H9 (cell line): Measurements from ENCODE around the gene ANGPT4. TPM values are rescaled to one million over a fixed set of nuclear protein-coding genes. Genes with fewer than 3 reads are reported as not detected.

Experiments
- DNase-seq: peaks from one replicate; pipeline ENCODE4 v3.0.0-alpha.2; 2017
- H2AFZ ChIP-seq: one replicate; pipeline ENCODE4 v1.6.1; 2013; ENCODE audit warnings: mild to moderate bottlenecking, low read length, control low read depth, moderate library complexity
- H2AK5ac ChIP-seq: 2 replicates; pipeline ENCODE4 v1.6.1; 2013; ENCODE audit warnings: low read length, control low read depth, mixed read lengths; ENCODE audit not compliant: insufficient read length
- H2BK120ac ChIP-seq: one replicate; pipeline ENCODE4 v1.6.1; 2013; ENCODE audit warnings: low read depth, mild to moderate bottlenecking, low read length, control low read depth, inconsistent platforms; ENCODE audit not compliant: poor library complexity, severe bottlenecking
- H2BK12ac ChIP-seq: 2 replicates; pipeline ENCODE4 v1.6.1; 2013; ENCODE audit warnings: low read length, control low read depth, mixed read lengths, low read depth; ENCODE audit not compliant: insufficient read length
- H2BK15ac ChIP-seq: 2 replicates; pipeline ENCODE4 v1.6.1; 2013; ENCODE audit warnings: low read depth, low read length, control low read depth
- H2BK20ac ChIP-seq: one replicate; pipeline ENCODE4 v1.6.1; 2013; ENCODE audit warnings: low read depth, mild to moderate bottlenecking, low read length, control low read depth, inconsistent platforms; ENCODE audit not compliant: poor library complexity, severe bottlenecking
- H2BK5ac ChIP-seq: 2 replicates; pipeline ENCODE4 v1.6.1; 2013; ENCODE audit warnings: low read length, control low read depth, mixed read lengths; ENCODE audit not compliant: insufficient read length
- H3K14ac ChIP-seq: 2 replicates; pipeline ENCODE4 v1.6.1; 2013; ENCODE audit warnings: low read length, control low read depth; ENCODE audit not compliant: insufficient read depth
- H3K18ac ChIP-seq: 2 replicates; pipeline ENCODE4 v1.6.1; 2013; ENCODE audit warnings: low read depth, mild to moderate bottlenecking, mixed read lengths, low read length, control low read depth; ENCODE audit not compliant: insufficient read length
- H3K23ac ChIP-seq: 2 replicates; pipeline ENCODE4 v1.6.1; 2013; ENCODE audit warnings: low read length, control low read depth, mixed read lengths, low read depth; ENCODE audit not compliant: insufficient read length
- H3K23me2 ChIP-seq: 2 replicates; pipeline ENCODE4 v1.6.1; 2013; ENCODE audit warnings: low read depth, mild to moderate bottlenecking, mixed read lengths, low read length, control low read depth; ENCODE audit not compliant: insufficient read length, poor library complexity, severe bottlenecking
- H3K27ac ChIP-seq: 2 replicates; pipeline ENCODE4 v1.5.1; 2013; ENCODE audit warnings: low read length, control low read depth, mixed read lengths, low read depth; ENCODE audit not compliant: insufficient read length
- H3K27me3 ChIP-seq: 2 replicates; pipeline ENCODE4 v1.6.1; 2013; ENCODE audit warnings: low read length, control low read depth, inconsistent platforms; ENCODE audit not compliant: insufficient read depth
- H3K4ac ChIP-seq: 2 replicates; pipeline ENCODE4 v1.6.1; 2013; ENCODE audit warnings: low read depth, mild to moderate bottlenecking, control low read depth, inconsistent platforms, low read length, moderate library complexity
- H3K4me1 ChIP-seq: 2 replicates; pipeline ENCODE4 v1.6.1; 2013; ENCODE audit warnings: low read length, control low read depth, inconsistent platforms; ENCODE audit not compliant: insufficient read depth
- H3K4me2 ChIP-seq: 2 replicates; pipeline ENCODE4 v1.6.1; 2013; ENCODE audit warnings: low read length, control low read depth, mixed read lengths; ENCODE audit not compliant: insufficient read length, insufficient read depth
- H3K56ac ChIP-seq: 2 replicates; pipeline ENCODE4 v1.6.1; 2013; ENCODE audit warnings: low read depth, mild to moderate bottlenecking, mixed read lengths, low read length, control low read depth; ENCODE audit not compliant: insufficient read length
- H3K79me1 ChIP-seq: 2 replicates; pipeline ENCODE4 v1.6.1; 2013; ENCODE audit warnings: low read depth, mild to moderate bottlenecking, moderate library complexity, low read length, control low read depth, inconsistent platforms; ENCODE audit not compliant: insufficient read depth, poor library complexity, severe bottlenecking
- H3K79me2 ChIP-seq: 2 replicates; pipeline ENCODE4 v1.6.1; 2013; ENCODE audit warnings: low read length, control low read depth, inconsistent platforms; ENCODE audit not compliant: insufficient read depth
- H3K9ac ChIP-seq: 2 replicates; pipeline ENCODE4 v1.6.1; 2013; ENCODE audit warnings: low read length, control low read depth, mixed read lengths; ENCODE audit not compliant: insufficient read length; ENCODE audit errors: extremely low read depth
- H3K9me3 ChIP-seq: one replicate; pipeline ENCODE4 v1.6.1; 2013; ENCODE audit warnings: low read depth, low read length, inconsistent platforms; ENCODE audit not compliant: control insufficient read depth
- H3T11ph ChIP-seq: one replicate; pipeline ENCODE4 v1.6.1; 2013; ENCODE audit warnings: mild to moderate bottlenecking, low read length, control low read depth, inconsistent platforms
- H4K20me1 ChIP-seq: one replicate; pipeline ENCODE4 v1.6.1; 2013; ENCODE audit not compliant: control insufficient read depth, insufficient read length, insufficient read depth
- H4K5ac ChIP-seq: 2 replicates; pipeline ENCODE4 v1.6.1; 2013; ENCODE audit warnings: low read depth, mild to moderate bottlenecking, mixed read lengths, low read length, control low read depth; ENCODE audit not compliant: insufficient read length
- H4K8ac ChIP-seq: replicated peaks from 2 replicates; pipeline ENCODE4 v1.6.1; 2013; ENCODE audit warnings: low read length, control low read depth, mixed read lengths, low read depth; ENCODE audit not compliant: insufficient read length
- H4K91ac ChIP-seq: 2 replicates; pipeline ENCODE4 v1.6.1; 2013; ENCODE audit warnings: low read depth, mild to moderate bottlenecking, moderate library complexity, mixed read lengths, low read length, control low read depth; ENCODE audit not compliant: insufficient read length
- H3K27ac Mint-ChIP-seq, 3 experiments: 2 replicates in 2 of 3; 3 replicates in 1 of 3; pipeline ENCODE4 v1.8.0; 2020 to 2021; ENCODE audit warnings: mixed read lengths in 3 of 3, mild to moderate bottlenecking in 1 of 3, moderate library complexity in 1 of 3
- H3K27me3 Mint-ChIP-seq: 2 replicates; pipeline ENCODE4 v1.8.0; 2021; ENCODE audit warnings: low read depth, mild to moderate bottlenecking, moderate library complexity, mixed read lengths
- H3K36me3 Mint-ChIP-seq, 3 experiments: 2 replicates in 2 of 3; 3 replicates in 1 of 3; pipeline ENCODE4 v1.8.0; 2020 to 2021; ENCODE audit warnings: low read depth in 3 of 3, mixed read lengths in 3 of 3; ENCODE audit not compliant: insufficient read depth in 1 of 3
- H3K4me1 Mint-ChIP-seq, 2 experiments: 2 replicates each; pipeline ENCODE4 v1.8.0; 2020; ENCODE audit warnings: mixed read lengths in 2 of 2
- H3K4me3 Mint-ChIP-seq, 2 experiments: 2 replicates in 1 of 2; 3 replicates in 1 of 2; pipeline ENCODE4 v1.8.0; 2020 to 2021; ENCODE audit warnings: mild to moderate bottlenecking in 2 of 2, mixed read lengths in 2 of 2, moderate library complexity in 1 of 2
- H3K9me3 Mint-ChIP-seq, 2 experiments: 2 replicates in 1 of 2; 3 replicates in 1 of 2; pipeline ENCODE4 v1.8.0; 2020; ENCODE audit warnings: mild to moderate bottlenecking in 2 of 2, mixed read lengths in 2 of 2, moderate library complexity in 1 of 2
- CTCF ChIP-seq: fragments of 200-600 bp; sonication (generic); conservative IDR thresholded peaks from 3 replicates; pipeline ENCODE4 v1.8.0; 2021; ENCODE audit warnings: antibody characterized with exemption, mild to moderate bottlenecking
- WGBS: extraction: QIAGEN DNeasy Blood & Tissue Kit; methylation state at CpG from one replicate; pipeline ENCODE4 v1.1.7; 2013; ENCODE audit warnings: missing lambda C conversion rate, low lambda C conversion rate, mixed read lengths; ENCODE audit not compliant: insufficient read length; ENCODE audit errors: extremely low coverage; 5-methylcytosine and 5-hydroxymethylcytosine counted together
- total RNA-seq: library from RNA; stranded (reverse); gene quantifications from 2 replicates; pipeline ENCODE4 v1.2.1, GENCODE V29; 2021

Gene ANGPT4
- total RNA-seq, 1 experiment from 2014 or later = 0.11 TPM

GRCh38 chr20:917416-917815 is 1.3 kb upstream of the ANGPT4 start:
- Histone ChIP-seq H3K23ac (no peak overlapping the region), H3K14ac (no peak overlapping the region), H2AK5ac (no peak overlapping the region), H3K27me3 (no peaks in the 10 kb centered on the region), H3T11ph (no peak overlapping the region), H3K9me3 (no peaks in the 10 kb centered on the region), H2BK12ac (no peak overlapping the region), H3K56ac (no peak overlapping the region), H2AFZ (no peak overlapping the region), H3K4me2 (no peak overlapping the region), H3K27ac (no peak overlapping the region), H3K23me2 (no peaks in the 10 kb centered on the region), H3K4ac (no peak overlapping the region), H3K79me2 (no peaks in the 10 kb centered on the region), H3K18ac (no peak overlapping the region), H2BK5ac (no peak overlapping the region), H3K9ac (no peak overlapping the region), H4K8ac (no peak overlapping the region), H2BK15ac (no peak overlapping the region), H2BK20ac (no peak overlapping the region), H4K5ac (no peak overlapping the region), H2BK120ac (no peak overlapping the region), H4K91ac (no peak overlapping the region), H3K79me1 (no peaks in the 10 kb centered on the region), H3K4me1 (no peaks in the 10 kb centered on the region; the same call in 1 of the 2 replicates), H4K20me1 (no peaks in the 10 kb centered on the region)
- no peak overlapping the region for H3K27ac Mint-ChIP-seq
- no peak overlapping the region for H3K4me3 Mint-ChIP-seq
- H3K4me1 Mint-ChIP-seq = peaks cover 9 to 22% of the 10 kb centered on the region in 2 experiments
- no peak for TF ChIP-seq CTCF
- no CpG with 5 or more reads among the region's 4 CpGs for WGBS
- no peak for DNase-seq
- no peaks in the 10 kb centered on the region; a peak in 1 of 7 replicates for H3K36me3 Mint-ChIP-seq
- H3K9me3 Mint-ChIP-seq = no peaks in the 10 kb centered on the region
- H3K27me3 Mint-ChIP-seq = peaks cover 12% of the 10 kb centered on the region
